Cortex of kidney (tissue), 1 donor: Measurements from ENCODE around the gene DDX1.
"Not testable (repeated sequence)": the region's sequence is repeated elsewhere in the genome, so short reads cannot be mapped to it uniquely, and the experiment has no call there.

Source experiments
- DNase-seq: peaks from one replicate; lab custom pipeline; 2025; lab: John Stamatoyannopoulos, UW

DDX1 gene

GRCh38 chr2:15616850-15617777 lies 25.4 kb downstream of the DDX1 start:
- no peak for DNase-seq

- DNase-seq, result no peak
Observed at GRCh38 chr2:15617778-15618448, 26.2 kb downstream of the DDX1 start.

- no peak for DNase-seq
Observed at GRCh38 chr2:15618449-15618855, 26.8 kb downstream of the DDX1 start.

GRCh38 chr2:15619076-15619475 lies 27.4 kb downstream of the DDX1 start:
- no peak for DNase-seq

GRCh38 chr2:15619510-15619909 lies 27.8 kb downstream of the DDX1 start:
- no peak for DNase-seq

GRCh38 chr2:15619938-15620337 lies 28.3 kb downstream of the DDX1 start:
- DNase-seq, result no peak

- DNase-seq, result no peak
Observed at GRCh38 chr2:15620340-15620739, 28.7 kb downstream of the DDX1 start.

GRCh38 chr2:15620857-15621471 lies 29.3 kb downstream of the DDX1 start:
- DNase-seq, result no peak

GRCh38 chr2:15621472-15621870 lies 29.8 kb downstream of the DDX1 start:
- DNase-seq, result not testable (repeated sequence)

GRCh38 chr2:15622214-15622613 lies 30.5 kb downstream of the DDX1 start:
- no peak for DNase-seq

- DNase-seq, result no peak
Observed at GRCh38 chr2:15622614-15623480, 31.2 kb downstream of the DDX1 start.

- no peak for DNase-seq
Observed at GRCh38 chr2:15623481-15623796, 31.8 kb downstream of the DDX1 start.

- DNase-seq, result no peak
Observed at GRCh38 chr2:15623898-15624541, 32.4 kb downstream of the DDX1 start.

GRCh38 chr2:15624903-15625302 lies 33.2 kb downstream of the DDX1 start:
- DNase-seq, result no peak

- DNase-seq, result no peak
Observed at GRCh38 chr2:15625344-15626036, 33.8 kb downstream of the DDX1 start.

GRCh38 chr2:15626126-15626525 lies 34.5 kb downstream of the DDX1 start:
- no peak for DNase-seq

- no peak for DNase-seq
Observed at GRCh38 chr2:15626967-15627366, 35.3 kb downstream of the DDX1 start.

GRCh38 chr2:15627817-15628684 lies 36.4 kb downstream of the DDX1 start:
- DNase-seq, result no peak

- no peak for DNase-seq
Observed at GRCh38 chr2:15628899-15629855, 37.5 kb downstream of the DDX1 start.
